ENCODE measurements around the gene CCR2.

DNA sequence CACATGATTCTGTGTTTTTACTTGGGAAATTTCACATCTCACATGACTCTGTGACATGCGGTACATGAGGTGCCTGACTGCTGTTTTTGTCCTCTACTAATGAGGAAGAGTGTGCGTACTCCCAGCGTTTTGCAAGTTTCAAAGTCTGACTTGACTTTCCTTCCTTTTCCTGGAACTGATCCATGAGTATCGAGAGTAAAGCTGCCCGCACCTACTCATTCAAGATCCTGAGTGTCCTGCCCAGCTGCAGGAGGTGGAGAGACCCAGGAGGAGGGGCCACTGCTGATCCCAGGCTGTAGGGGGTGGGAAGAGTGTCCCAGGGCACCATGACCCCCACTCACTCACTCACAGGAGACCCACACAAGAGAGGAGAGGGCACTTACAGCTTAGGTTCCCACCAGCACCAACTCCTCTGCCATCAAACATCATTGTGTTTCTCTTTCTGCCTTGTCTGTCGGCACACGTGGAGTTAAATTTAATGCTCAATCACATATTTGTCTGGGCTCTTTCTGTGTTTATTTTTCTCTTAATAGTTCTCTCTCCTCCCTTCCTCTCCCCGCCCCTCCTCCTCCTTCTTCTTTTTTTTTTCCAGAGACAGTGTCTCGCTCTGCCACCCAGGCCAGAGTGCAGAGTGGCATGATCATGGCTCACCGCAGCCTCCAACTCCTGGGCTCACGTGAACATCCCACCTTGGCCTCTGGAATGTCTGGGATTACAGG, 51.5 kb downstream of the CCR2 start:
- TF ChIP-seq, protein P1, sequence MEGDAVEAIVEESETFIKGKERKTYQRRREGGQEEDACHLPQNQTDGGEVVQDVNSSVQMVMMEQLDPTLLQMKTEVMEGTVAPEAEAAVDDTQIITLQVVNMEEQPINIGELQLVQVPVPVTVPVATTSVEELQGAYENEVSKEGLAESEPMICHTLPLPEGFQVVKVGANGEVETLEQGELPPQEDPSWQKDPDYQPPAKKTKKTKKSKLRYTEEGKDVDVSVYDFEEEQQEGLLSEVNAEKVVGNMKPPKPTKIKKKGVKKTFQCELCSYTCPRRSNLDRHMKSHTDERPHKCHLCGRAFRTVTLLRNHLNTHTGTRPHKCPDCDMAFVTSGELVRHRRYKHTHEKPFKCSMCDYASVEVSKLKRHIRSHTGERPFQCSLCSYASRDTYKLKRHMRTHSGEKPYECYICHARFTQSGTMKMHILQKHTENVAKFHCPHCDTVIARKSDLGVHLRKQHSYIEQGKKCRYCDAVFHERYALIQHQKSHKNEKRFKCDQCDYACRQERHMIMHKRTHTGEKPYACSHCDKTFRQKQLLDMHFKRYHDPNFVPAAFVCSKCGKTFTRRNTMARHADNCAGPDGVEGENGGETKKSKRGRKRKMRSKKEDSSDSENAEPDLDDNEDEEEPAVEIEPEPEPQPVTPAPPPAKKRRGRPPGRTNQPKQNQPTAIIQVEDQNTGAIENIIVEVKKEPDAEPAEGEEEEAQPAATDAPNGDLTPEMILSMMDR (IDR thresholded peaks at IDR 0.05): no peak
- TF ChIP-seq PBX3 (IDR thresholded peaks at IDR 0.05): no peak
- TF ChIP-seq POLR2AphosphoS5 (IDR thresholded peaks at IDR 0.05; ENCODE audit: low read depth, low read length): no peak
- TF ChIP-seq JUND (IDR thresholded peaks at IDR 0.05): no peak
- TF ChIP-seq, protein P2, sequence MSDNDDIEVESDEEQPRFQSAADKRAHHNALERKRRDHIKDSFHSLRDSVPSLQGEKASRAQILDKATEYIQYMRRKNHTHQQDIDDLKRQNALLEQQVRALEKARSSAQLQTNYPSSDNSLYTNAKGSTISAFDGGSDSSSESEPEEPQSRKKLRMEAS (IDR thresholded peaks at IDR 0.05; ENCODE audit: low read depth): no peak
- TF ChIP-seq SMC3 (IDR thresholded peaks at IDR 0.05; ENCODE audit: low read depth, low read length): no peak
- TF ChIP-seq, protein P3, sequence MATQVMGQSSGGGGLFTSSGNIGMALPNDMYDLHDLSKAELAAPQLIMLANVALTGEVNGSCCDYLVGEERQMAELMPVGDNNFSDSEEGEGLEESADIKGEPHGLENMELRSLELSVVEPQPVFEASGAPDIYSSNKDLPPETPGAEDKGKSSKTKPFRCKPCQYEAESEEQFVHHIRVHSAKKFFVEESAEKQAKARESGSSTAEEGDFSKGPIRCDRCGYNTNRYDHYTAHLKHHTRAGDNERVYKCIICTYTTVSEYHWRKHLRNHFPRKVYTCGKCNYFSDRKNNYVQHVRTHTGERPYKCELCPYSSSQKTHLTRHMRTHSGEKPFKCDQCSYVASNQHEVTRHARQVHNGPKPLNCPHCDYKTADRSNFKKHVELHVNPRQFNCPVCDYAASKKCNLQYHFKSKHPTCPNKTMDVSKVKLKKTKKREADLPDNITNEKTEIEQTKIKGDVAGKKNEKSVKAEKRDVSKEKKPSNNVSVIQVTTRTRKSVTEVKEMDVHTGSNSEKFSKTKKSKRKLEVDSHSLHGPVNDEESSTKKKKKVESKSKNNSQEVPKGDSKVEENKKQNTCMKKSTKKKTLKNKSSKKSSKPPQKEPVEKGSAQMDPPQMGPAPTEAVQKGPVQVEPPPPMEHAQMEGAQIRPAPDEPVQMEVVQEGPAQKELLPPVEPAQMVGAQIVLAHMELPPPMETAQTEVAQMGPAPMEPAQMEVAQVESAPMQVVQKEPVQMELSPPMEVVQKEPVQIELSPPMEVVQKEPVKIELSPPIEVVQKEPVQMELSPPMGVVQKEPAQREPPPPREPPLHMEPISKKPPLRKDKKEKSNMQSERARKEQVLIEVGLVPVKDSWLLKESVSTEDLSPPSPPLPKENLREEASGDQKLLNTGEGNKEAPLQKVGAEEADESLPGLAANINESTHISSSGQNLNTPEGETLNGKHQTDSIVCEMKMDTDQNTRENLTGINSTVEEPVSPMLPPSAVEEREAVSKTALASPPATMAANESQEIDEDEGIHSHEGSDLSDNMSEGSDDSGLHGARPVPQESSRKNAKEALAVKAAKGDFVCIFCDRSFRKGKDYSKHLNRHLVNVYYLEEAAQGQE (IDR thresholded peaks at IDR 0.05; ENCODE audit: low read depth, low read length): no peak
- TF ChIP-seq YY1 (IDR thresholded peaks at IDR 0.05; ENCODE audit: low read depth): no peak
